Measurements from ENCODE around the gene OSMR. TPM values are rescaled to one million over a fixed set of nuclear protein-coding genes. Genes with fewer than 3 reads are reported as not detected.

OSMR gene
- total RNA-seq, 6 donors from 2014 or later, result 52.9 to 123 (median 72.2) TPM

DNA sequence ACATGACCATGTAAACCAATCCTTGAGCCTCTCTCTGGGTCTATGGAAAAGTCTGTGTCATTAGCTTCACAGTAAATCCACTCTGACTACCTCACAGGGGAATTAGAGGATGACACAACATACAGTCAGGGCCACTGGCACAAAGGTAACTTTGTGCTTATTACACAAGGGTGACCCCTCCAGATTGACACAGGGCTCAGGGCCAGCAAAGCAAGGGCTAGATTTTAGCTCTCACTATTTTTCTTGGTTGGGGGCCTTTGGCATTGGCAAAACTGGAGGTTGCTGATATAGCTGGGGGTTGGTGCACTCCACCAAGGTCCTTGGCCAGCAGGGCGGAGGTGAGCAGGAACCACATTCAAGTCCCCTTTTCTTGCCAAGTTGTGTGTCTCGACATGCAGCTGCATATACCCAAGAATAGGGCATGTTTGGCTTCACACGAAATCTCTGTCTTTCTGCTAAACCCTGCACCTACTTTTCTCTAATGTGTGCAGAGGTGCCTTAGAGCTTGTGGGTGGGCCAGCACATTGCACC, 15.2 kb upstream of the OSMR start:
- H3K27me3 ChIP-seq, result no peaks in the 10 kb centered on the region
- no peaks in the 10 kb centered on the region for H3K36me3 ChIP-seq
- DNase-seq, result no peak
- TF ChIP-seq POLR2AphosphoS5 (IDR thresholded peaks at IDR 0.05) (no peak), POLR2A (IDR thresholded peaks at IDR 0.05) (no peak), EP300 (IDR thresholded peaks at IDR 0.05) (no peak)
- TF ChIP-seq, protein P1, sequence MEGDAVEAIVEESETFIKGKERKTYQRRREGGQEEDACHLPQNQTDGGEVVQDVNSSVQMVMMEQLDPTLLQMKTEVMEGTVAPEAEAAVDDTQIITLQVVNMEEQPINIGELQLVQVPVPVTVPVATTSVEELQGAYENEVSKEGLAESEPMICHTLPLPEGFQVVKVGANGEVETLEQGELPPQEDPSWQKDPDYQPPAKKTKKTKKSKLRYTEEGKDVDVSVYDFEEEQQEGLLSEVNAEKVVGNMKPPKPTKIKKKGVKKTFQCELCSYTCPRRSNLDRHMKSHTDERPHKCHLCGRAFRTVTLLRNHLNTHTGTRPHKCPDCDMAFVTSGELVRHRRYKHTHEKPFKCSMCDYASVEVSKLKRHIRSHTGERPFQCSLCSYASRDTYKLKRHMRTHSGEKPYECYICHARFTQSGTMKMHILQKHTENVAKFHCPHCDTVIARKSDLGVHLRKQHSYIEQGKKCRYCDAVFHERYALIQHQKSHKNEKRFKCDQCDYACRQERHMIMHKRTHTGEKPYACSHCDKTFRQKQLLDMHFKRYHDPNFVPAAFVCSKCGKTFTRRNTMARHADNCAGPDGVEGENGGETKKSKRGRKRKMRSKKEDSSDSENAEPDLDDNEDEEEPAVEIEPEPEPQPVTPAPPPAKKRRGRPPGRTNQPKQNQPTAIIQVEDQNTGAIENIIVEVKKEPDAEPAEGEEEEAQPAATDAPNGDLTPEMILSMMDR (IDR thresholded peaks at IDR 0.05), result no peak
- 86% methylated on average over 3 of the region's 3 CpGs for WGBS, 2 donors
- H3K27ac ChIP-seq, result no peak overlapping the region
- no peak overlapping the region for H3K4me3 ChIP-seq
- H3K4me1 ChIP-seq, result peaks cover 5 to 16% (median 15%) of the 10 kb centered on the region in 4 donors
- no peak for ATAC-seq (ENCODE audit: low FRiP score in 2 of 2)
- H3K9me3 ChIP-seq, result no peaks in the 10 kb centered on the region

DNA sequence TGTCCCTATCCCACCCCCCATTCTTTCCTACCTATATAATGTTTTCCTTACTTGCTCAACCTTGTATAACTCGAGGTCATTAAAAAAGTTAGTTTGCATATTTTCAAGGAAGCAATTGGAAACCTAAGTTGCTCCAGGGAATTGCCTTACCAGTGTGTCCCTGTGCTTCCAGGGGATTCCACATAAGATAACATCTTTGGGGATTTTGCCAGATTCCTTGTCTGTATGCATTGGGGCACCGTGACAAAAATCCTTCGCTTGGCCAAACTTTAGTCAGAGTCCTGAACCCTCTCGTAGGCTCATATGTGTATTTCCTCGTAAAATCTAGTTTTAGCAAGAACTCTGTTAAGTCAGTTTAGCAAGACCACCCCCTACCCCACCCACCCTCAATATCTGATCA, 14.7 kb upstream of the OSMR start:
- Histone ChIP-seq H3K4me1 (peaks cover 5 to 17% (median 15%) of the 10 kb centered on the region in 4 donors), H3K4me3 (no peak overlapping the region), H3K9me3 (no peaks in the 10 kb centered on the region), H3K27ac (no peak overlapping the region), H3K27me3 (no peaks in the 10 kb centered on the region), H3K36me3 (no peaks in the 10 kb centered on the region)
- DNase-seq (no peak), ATAC-seq (ENCODE audit: low FRiP score in 2 of 2) (no peak)
- TF ChIP-seq POLR2A (IDR thresholded peaks at IDR 0.05) (no peak), EP300 (IDR thresholded peaks at IDR 0.05) (no peak), POLR2AphosphoS5 (IDR thresholded peaks at IDR 0.05) (no peak)
- TF ChIP-seq, protein P1 (IDR thresholded peaks at IDR 0.05), result no peak
- WGBS, 2 donors, result 61 to 62% methylated on average over 5 of the region's 5 CpGs

DNA sequence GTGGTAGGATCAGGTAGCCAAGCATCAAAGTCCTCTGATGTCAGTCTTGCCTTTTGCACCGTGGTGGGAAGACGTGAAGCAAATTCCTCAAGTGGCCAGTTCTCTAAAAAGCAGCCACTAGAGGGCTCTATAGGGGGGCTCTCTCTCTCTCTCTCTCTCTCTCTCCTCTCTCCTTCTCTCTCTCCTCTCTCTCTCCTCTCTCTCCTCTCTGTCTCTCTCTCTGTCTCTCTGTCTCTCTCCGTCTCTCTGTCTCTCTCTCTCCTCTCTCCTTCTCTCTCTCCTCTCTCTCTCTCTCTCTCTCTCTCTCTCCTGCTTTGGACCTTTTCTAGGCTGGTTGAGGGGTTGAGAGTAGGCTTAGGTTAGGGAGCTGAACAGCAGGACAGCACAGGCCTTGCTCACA, 13.9 kb upstream of the OSMR start:
- 0 to 31% methylated on average over 2 to 3 of the region's 3 CpGs for WGBS, 2 donors
- Histone ChIP-seq H3K4me3 (no peak overlapping the region), H3K27ac (no peak overlapping the region), H3K27me3 (no peaks in the 10 kb centered on the region), H3K9me3 (no peaks in the 10 kb centered on the region), H3K4me1 (peaks cover 5 to 23% (median 17%) of the 10 kb centered on the region in 4 donors), H3K36me3 (no peaks in the 10 kb centered on the region)
- TF ChIP-seq, protein P1 (IDR thresholded peaks at IDR 0.05), result peak in 3 of 6 experiments; percentile 37 to 98 (median 73)
- no peak for TF ChIP-seq POLR2A (IDR thresholded peaks at IDR 0.05)
- ATAC-seq (ENCODE audit: low FRiP score in 2 of 2) (peak; percentile 58 to 74), DNase-seq (no peak)

DNA sequence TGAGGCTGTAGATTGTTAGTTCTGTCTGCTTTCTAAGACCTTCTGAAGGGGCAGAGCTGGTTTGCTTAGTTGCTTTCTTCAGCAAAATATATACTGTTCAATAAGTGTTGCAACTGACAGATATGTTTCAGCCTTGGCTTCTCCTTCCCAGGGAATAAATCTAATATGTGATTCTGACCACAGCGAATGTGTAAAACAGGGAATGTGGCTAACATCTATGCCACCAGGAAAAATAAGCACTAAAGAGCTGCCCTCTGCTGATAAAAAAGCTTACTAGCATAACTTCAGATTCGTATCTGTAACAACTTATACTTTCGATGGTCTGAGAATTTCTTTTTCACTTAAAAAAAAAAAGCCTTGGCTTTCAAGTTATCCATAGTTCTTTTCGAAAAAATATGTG, 13.0 kb upstream of the OSMR start:
- Histone ChIP-seq H3K4me3 (no peak overlapping the region), H3K27me3 (no peaks in the 10 kb centered on the region), H3K27ac (no peak overlapping the region), H3K36me3 (no peaks in the 10 kb centered on the region), H3K4me1 (peaks cover 5 to 25% (median 17%) of the 10 kb centered on the region in 4 donors), H3K9me3 (no peaks in the 10 kb centered on the region)
- no peak for DNase-seq
- no peak for ATAC-seq (ENCODE audit: low FRiP score in 2 of 2)
- TF ChIP-seq POLR2AphosphoS5 (IDR thresholded peaks at IDR 0.05) (no peak), EP300 (IDR thresholded peaks at IDR 0.05) (no peak)
- TF ChIP-seq, protein P1 (IDR thresholded peaks at IDR 0.05), result no peak
- 83 to 90% methylated on average over 4 of the region's 4 CpGs for WGBS, 2 donors

DNA sequence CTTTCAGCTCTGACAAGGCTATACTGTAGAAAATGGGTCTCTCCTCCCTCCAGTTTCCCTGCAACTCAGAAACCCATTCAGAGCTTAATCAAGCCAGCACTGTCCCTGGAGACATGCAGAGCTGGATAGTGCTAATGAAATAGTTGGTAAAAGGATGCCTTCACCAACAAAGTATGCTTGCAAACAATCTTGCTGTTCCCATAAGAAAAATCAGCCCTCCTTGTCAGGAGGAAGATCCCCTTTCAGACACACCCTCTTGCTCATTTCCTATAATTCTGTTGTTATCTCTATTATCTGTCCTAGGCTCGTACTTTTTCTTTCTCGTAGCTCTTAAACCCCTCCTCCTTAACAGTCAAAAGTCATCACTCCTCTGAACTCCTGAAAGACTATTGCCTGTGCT, 9.9 kb upstream of the OSMR start:
- peak overlapping the region in 3 of 4 donors; percentile 29 to 76 (median 73) for H3K27ac ChIP-seq
- H3K9me3 ChIP-seq, result no peaks in the 10 kb centered on the region
- no peaks in the 10 kb centered on the region for H3K36me3 ChIP-seq
- peak in 2 of 4 donors; percentile 64 to 73 for TF ChIP-seq EP300 (IDR thresholded peaks at IDR 0.05)
- no peak for TF ChIP-seq POLR2AphosphoS5 (IDR thresholded peaks at IDR 0.05)
- TF ChIP-seq POLR2A (IDR thresholded peaks at IDR 0.05), result no peak
- TF ChIP-seq, protein P1 (IDR thresholded peaks at IDR 0.05), result no peak
- H3K27me3 ChIP-seq, result no peaks in the 10 kb centered on the region
- peaks cover 8 to 29% (median 18%) of the 10 kb centered on the region in 4 donors for H3K4me1 ChIP-seq
- WGBS, 2 donors, result 33 to 39% methylated on average over 2 of the region's 2 CpGs
- ATAC-seq (ENCODE audit: low FRiP score in 2 of 2), result peak in 1 of 2 donors; percentile 73
- DNase-seq, result no peak
- no peak overlapping the region for H3K4me3 ChIP-seq

Data from upper lobe of left lung (tissue), 6 donors.